Muscle layer of colon (tissue), 2 donors: ENCODE results near the gene BBS9.

ENCODE experiments used
- H3K27ac ChIP-seq: one replicate; pipeline ENCODE4 v1.7.0; 2013; ENCODE audit warnings: low read depth, mild to moderate bottlenecking, low read length, moderate library complexity
- H3K27me3 ChIP-seq, 2 donors: one replicate each; pipeline ENCODE4 v1.7.0; 2013; ENCODE audit warnings: low read length in 2 of 2, mild to moderate bottlenecking in 2 of 2; ENCODE audit not compliant: insufficient read depth in 2 of 2, control insufficient read depth in 1 of 2
- H3K36me3 ChIP-seq: one replicate; pipeline ENCODE4 v1.7.0; 2013; ENCODE audit warnings: mild to moderate bottlenecking, low read length; ENCODE audit not compliant: insufficient read depth
- H3K4me1 ChIP-seq: one replicate; pipeline ENCODE4 v1.7.0; 2013; ENCODE audit warnings: mild to moderate bottlenecking, low read length; ENCODE audit not compliant: insufficient read depth
- H3K4me3 ChIP-seq, 2 donors: one replicate each; pipeline ENCODE4 v1.7.0; 2013; ENCODE audit warnings: low read length in 2 of 2, low read depth in 1 of 2, mild to moderate bottlenecking in 1 of 2, moderate library complexity in 1 of 2
- H3K9ac ChIP-seq: one replicate; pipeline ENCODE4 v1.7.0; 2013; ENCODE audit warnings: low read length
- H3K9me3 ChIP-seq: one replicate; pipeline ENCODE4 v1.7.0; 2013; ENCODE audit warnings: mild to moderate bottlenecking, low read length
- donor health status: abdominal sarcoma.
- donor health status: Adenocarcinoma of cecum.

The BBS9 gene

GRCh38 chr7:33644489-33644888, 515.1 kb downstream of the BBS9 start:
- no peaks in the 10 kb centered on the region for H3K27me3 ChIP-seq
- no peak overlapping the region for H3K4me3 ChIP-seq
- H3K9me3 ChIP-seq: no peaks in the 10 kb centered on the region
- H3K36me3 ChIP-seq: no peaks in the 10 kb centered on the region
- no peak overlapping the region for H3K9ac ChIP-seq
- H3K27ac ChIP-seq: no peak overlapping the region
- peaks cover 11% of the 10 kb centered on the region for H3K4me1 ChIP-seq

GRCh38 chr7:33645104-33645503, 515.7 kb downstream of the BBS9 start:
- no peaks in the 10 kb centered on the region for H3K36me3 ChIP-seq
- no peak overlapping the region for H3K27ac ChIP-seq
- no peak overlapping the region for H3K9ac ChIP-seq
- H3K27me3 ChIP-seq: no peaks in the 10 kb centered on the region
- H3K4me3 ChIP-seq: no peak overlapping the region
- peaks cover 11% of the 10 kb centered on the region for H3K4me1 ChIP-seq
- no peaks in the 10 kb centered on the region for H3K9me3 ChIP-seq

- Histone ChIP-seq H3K36me3 (no peaks in the 10 kb centered on the region), H3K9me3 (no peaks in the 10 kb centered on the region), H3K9ac (no peak overlapping the region), H3K27me3 (no peaks in the 10 kb centered on the region), H3K27ac (no peak overlapping the region), H3K4me1 (peaks cover 11% of the 10 kb centered on the region), H3K4me3 (no peak overlapping the region)
These were observed 516.8 kb downstream of the BBS9 start for GRCh38 chr7:33646166-33646565.

DNA sequence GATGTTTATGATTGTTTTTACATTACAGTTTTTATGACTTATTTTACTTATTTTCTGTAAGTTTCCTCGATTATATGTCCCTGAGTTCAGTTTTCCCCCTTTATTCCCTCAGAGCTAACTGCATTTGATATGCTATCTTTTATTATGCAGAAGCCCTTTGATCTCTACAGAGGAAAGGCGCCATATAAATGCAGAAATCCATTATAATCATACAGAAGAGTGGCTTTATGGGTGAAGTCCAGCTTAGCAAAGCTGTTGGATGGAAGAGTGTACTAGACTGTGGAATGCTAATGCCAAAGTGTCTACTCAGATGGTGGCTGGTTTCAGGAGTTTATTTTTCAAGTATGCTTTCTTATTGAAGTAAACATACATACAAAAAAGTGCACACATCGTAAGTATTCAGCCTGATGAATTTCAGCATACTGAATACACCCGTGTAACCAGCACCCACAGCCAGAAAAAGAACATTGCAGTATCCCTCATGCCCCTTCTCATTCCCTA, 517.6 kb downstream of the BBS9 start:
- no peak overlapping the region for H3K9ac ChIP-seq
- H3K27ac ChIP-seq: no peak overlapping the region
- no peaks in the 10 kb centered on the region for H3K36me3 ChIP-seq
- no peaks in the 10 kb centered on the region for H3K9me3 ChIP-seq
- peaks cover 11% of the 10 kb centered on the region for H3K4me1 ChIP-seq
- no peak overlapping the region for H3K4me3 ChIP-seq
- no peaks in the 10 kb centered on the region for H3K27me3 ChIP-seq

DNA sequence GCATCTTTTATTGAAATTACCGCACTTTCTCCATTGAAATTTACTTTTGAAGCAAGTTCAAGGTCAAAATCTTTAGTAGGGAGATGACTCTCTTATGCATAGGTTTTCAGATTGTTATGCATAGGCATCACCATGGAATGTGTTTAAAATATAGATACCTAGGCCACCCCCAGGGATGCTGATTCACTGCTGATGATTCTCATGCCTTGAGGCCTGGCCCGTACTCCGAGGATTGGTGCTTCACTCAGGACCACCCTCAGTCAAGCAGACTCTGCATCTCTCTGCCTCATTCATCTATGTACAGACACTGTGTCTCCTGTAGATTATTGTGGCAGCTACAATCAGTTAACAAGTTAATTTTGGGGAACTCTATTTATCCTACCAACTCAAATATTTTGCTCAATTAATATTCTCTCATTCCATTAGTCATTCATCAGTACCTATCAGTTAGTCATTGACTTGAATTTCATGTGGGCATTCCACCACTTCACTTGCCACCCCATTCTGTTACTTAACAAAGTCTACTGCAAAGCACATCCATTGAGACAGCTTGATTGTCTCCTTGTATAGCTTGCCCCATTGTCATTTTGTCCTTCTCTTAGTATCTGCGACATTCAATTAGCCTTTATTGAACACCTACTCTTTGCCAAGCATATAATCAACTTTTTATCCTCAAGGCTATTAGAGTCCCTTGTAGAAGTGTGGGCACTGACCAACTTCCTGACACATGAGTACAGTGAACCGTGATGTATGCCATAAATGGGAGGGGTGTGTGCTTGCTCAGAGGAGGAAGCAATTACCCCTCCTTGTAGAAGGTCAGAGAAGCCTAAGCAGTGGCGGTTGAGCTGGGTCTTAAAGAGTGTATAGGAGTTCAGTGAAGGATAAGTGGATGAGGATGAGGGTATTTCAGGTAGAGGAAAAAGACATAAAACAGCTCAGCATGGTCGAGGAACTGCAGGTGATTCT, 520.4 kb downstream of the BBS9 start:
- Histone ChIP-seq H3K27me3 (no peaks in the 10 kb centered on the region), H3K9me3 (no peaks in the 10 kb centered on the region), H3K4me1 (peaks cover 11% of the 10 kb centered on the region), H3K27ac (no peak overlapping the region), H3K9ac (no peak overlapping the region), H3K36me3 (no peaks in the 10 kb centered on the region), H3K4me3 (no peak overlapping the region)

- H3K27ac ChIP-seq: no peak overlapping the region
- no peak overlapping the region for H3K9ac ChIP-seq
- no peaks in the 10 kb centered on the region for H3K27me3 ChIP-seq
- no peaks in the 10 kb centered on the region for H3K9me3 ChIP-seq
- peaks cover 11% of the 10 kb centered on the region for H3K4me1 ChIP-seq
- no peaks in the 10 kb centered on the region for H3K36me3 ChIP-seq
- H3K4me3 ChIP-seq: no peak overlapping the region
These were observed 521.5 kb downstream of the BBS9 start for GRCh38 chr7:33650828-33651227.

GRCh38 chr7:33651998-33652515, 522.7 kb downstream of the BBS9 start:
- Histone ChIP-seq H3K36me3 (no peaks in the 10 kb centered on the region), H3K9ac (no peak overlapping the region), H3K27me3 (no peaks in the 10 kb centered on the region)

DNA sequence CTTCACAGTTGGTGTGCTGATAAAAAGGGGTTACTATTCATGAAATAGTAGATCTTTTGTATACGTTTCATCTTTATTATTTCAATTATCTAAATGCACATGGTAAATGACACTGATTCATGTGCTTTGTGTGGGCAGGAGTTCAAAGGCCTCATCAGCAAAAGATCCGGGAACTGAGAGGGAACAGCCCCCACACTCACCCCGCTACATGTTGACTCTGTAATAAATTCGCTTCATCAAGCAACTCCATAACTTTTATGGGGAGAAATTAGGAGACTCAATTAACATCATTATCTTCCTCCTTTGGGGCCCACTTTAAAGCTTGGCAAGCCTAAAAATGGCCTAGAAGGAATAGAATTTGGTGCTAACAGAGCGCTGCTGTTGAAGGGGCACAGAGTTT, 525.3 kb downstream of the BBS9 start:
- H3K27ac ChIP-seq: no peak overlapping the region
- H3K4me1 ChIP-seq: no peaks in the 10 kb centered on the region
- no peaks in the 10 kb centered on the region for H3K27me3 ChIP-seq
- no peak overlapping the region for H3K4me3 ChIP-seq
- H3K9me3 ChIP-seq: no peaks in the 10 kb centered on the region
- no peaks in the 10 kb centered on the region for H3K36me3 ChIP-seq
- H3K9ac ChIP-seq: no peak overlapping the region

More at GRCh38 chr7:33651998-33652515, 522.7 kb downstream of the BBS9 start:
- no peaks in the 10 kb centered on the region for H3K9me3 ChIP-seq
- no peak overlapping the region for H3K4me3 ChIP-seq
- no peak overlapping the region for H3K27ac ChIP-seq
- peaks cover 4% of the 10 kb centered on the region for H3K4me1 ChIP-seq
